ENCODE data around the gene HSP90AB1.
A peak's percentile ranks its signal among the peaks of the same experiment; 100 is the strongest.

Gene HSP90AB1

GRCh38 chr6:44285552-44286284 lies 38.8 kb downstream of the HSP90AB1 start:
- H3K9me3 ChIP-seq (ENCODE audit: control insufficient read depth, insufficient read depth, low read depth, low read length), result no peaks in the 10 kb centered on the region
- peaks cover 92% of the 10 kb centered on the region for H3K27me3 ChIP-seq (ENCODE audit: control insufficient read depth, insufficient read depth, low read length)
- no peak overlapping the region for H3K4me3 ChIP-seq (ENCODE audit: low read depth, low read length)
- H3K4me1 ChIP-seq (ENCODE audit: control insufficient read depth, insufficient read depth, low read length), result no peaks in the 10 kb centered on the region
- no peak overlapping the region for H3K9ac ChIP-seq (ENCODE audit: low read length)
- H3K36me3 ChIP-seq (ENCODE audit: control insufficient read depth, insufficient read depth, low read length), result no peaks in the 10 kb centered on the region
- no peak overlapping the region for H3K27ac ChIP-seq (ENCODE audit: low read depth, low read length)

- H3K4me3 ChIP-seq (ENCODE audit: low read depth, low read length), result no peak overlapping the region
- H3K9me3 ChIP-seq (ENCODE audit: control insufficient read depth, insufficient read depth, low read depth, low read length), result no peaks in the 10 kb centered on the region
- H3K4me1 ChIP-seq (ENCODE audit: control insufficient read depth, insufficient read depth, low read length), result no peaks in the 10 kb centered on the region
- no peak overlapping the region for H3K9ac ChIP-seq (ENCODE audit: low read length)
- no peaks in the 10 kb centered on the region for H3K36me3 ChIP-seq (ENCODE audit: control insufficient read depth, insufficient read depth, low read length)
- peaks cover 91% of the 10 kb centered on the region for H3K27me3 ChIP-seq (ENCODE audit: control insufficient read depth, insufficient read depth, low read length)
- no peak overlapping the region for H3K27ac ChIP-seq (ENCODE audit: low read depth, low read length)
These were observed 39.3 kb downstream of the HSP90AB1 start for GRCh38 chr6:44286285-44286565.

GRCh38 chr6:44286747-44287146 lies 39.8 kb downstream of the HSP90AB1 start:
- H3K4me3 ChIP-seq (ENCODE audit: low read depth, low read length), result no peak overlapping the region
- H3K9ac ChIP-seq (ENCODE audit: low read length), result no peak overlapping the region
- H3K27me3 ChIP-seq (ENCODE audit: control insufficient read depth, insufficient read depth, low read length), result peaks cover 91% of the 10 kb centered on the region
- H3K4me1 ChIP-seq (ENCODE audit: control insufficient read depth, insufficient read depth, low read length), result no peaks in the 10 kb centered on the region
- H3K36me3 ChIP-seq (ENCODE audit: control insufficient read depth, insufficient read depth, low read length), result no peaks in the 10 kb centered on the region
- no peak overlapping the region for H3K27ac ChIP-seq (ENCODE audit: low read depth, low read length)
- H3K9me3 ChIP-seq (ENCODE audit: control insufficient read depth, insufficient read depth, low read depth, low read length), result no peaks in the 10 kb centered on the region

- Histone ChIP-seq H3K4me1 (ENCODE audit: control insufficient read depth, insufficient read depth, low read length) (no peaks in the 10 kb centered on the region), H3K9ac (ENCODE audit: low read length) (no peak overlapping the region), H3K9me3 (ENCODE audit: control insufficient read depth, insufficient read depth, low read depth, low read length) (no peaks in the 10 kb centered on the region), H3K4me3 (ENCODE audit: low read depth, low read length) (no peak overlapping the region), H3K36me3 (ENCODE audit: control insufficient read depth, insufficient read depth, low read length) (no peaks in the 10 kb centered on the region), H3K27ac (ENCODE audit: low read depth, low read length) (no peak overlapping the region), H3K27me3 (ENCODE audit: control insufficient read depth, insufficient read depth, low read length) (peaks cover 77% of the 10 kb centered on the region)
These were observed 42.9 kb downstream of the HSP90AB1 start for GRCh38 chr6:44289726-44290260.

- Histone ChIP-seq H3K27ac (ENCODE audit: low read depth, low read length) (no peak overlapping the region), H3K4me3 (ENCODE audit: low read depth, low read length) (no peak overlapping the region), H3K9me3 (ENCODE audit: control insufficient read depth, insufficient read depth, low read depth, low read length) (no peaks in the 10 kb centered on the region), H3K9ac (ENCODE audit: low read length) (no peak overlapping the region), H3K4me1 (ENCODE audit: control insufficient read depth, insufficient read depth, low read length) (peaks cover 6% of the 10 kb centered on the region), H3K27me3 (ENCODE audit: control insufficient read depth, insufficient read depth, low read length) (peaks cover 77% of the 10 kb centered on the region), H3K36me3 (ENCODE audit: control insufficient read depth, insufficient read depth, low read length) (no peaks in the 10 kb centered on the region)
These were observed 44.9 kb downstream of the HSP90AB1 start for GRCh38 chr6:44291841-44292240.

GRCh38 chr6:44292661-44293365 lies 45.9 kb downstream of the HSP90AB1 start:
- Histone ChIP-seq H3K4me3 (ENCODE audit: low read depth, low read length) (no peak overlapping the region), H3K9me3 (ENCODE audit: control insufficient read depth, insufficient read depth, low read depth, low read length) (no peaks in the 10 kb centered on the region), H3K27ac (ENCODE audit: low read depth, low read length) (no peak overlapping the region), H3K36me3 (ENCODE audit: control insufficient read depth, insufficient read depth, low read length) (no peaks in the 10 kb centered on the region), H3K9ac (ENCODE audit: low read length) (no peak overlapping the region), H3K27me3 (ENCODE audit: control insufficient read depth, insufficient read depth, low read length) (peaks cover 77% of the 10 kb centered on the region), H3K4me1 (ENCODE audit: control insufficient read depth, insufficient read depth, low read length) (peaks cover 8% of the 10 kb centered on the region)

- peaks cover 1% of the 10 kb centered on the region for H3K36me3 ChIP-seq (ENCODE audit: control insufficient read depth, insufficient read depth, low read length)
- H3K4me1 ChIP-seq (ENCODE audit: control insufficient read depth, insufficient read depth, low read length), result peaks cover 8% of the 10 kb centered on the region
- H3K9ac ChIP-seq (ENCODE audit: low read length), result no peak overlapping the region
- no peaks in the 10 kb centered on the region for H3K9me3 ChIP-seq (ENCODE audit: control insufficient read depth, insufficient read depth, low read depth, low read length)
- no peak overlapping the region for H3K4me3 ChIP-seq (ENCODE audit: low read depth, low read length)
- H3K27ac ChIP-seq (ENCODE audit: low read depth, low read length), result no peak overlapping the region
- H3K27me3 ChIP-seq (ENCODE audit: control insufficient read depth, insufficient read depth, low read length), result peaks cover 73% of the 10 kb centered on the region
These were observed 48.2 kb downstream of the HSP90AB1 start for GRCh38 chr6:44294832-44295791.

- Histone ChIP-seq H3K9me3 (ENCODE audit: control insufficient read depth, insufficient read depth, low read depth, low read length) (no peaks in the 10 kb centered on the region), H3K4me3 (ENCODE audit: low read depth, low read length) (peak overlapping the region; percentile 82), H3K27me3 (ENCODE audit: control insufficient read depth, insufficient read depth, low read length) (peaks cover 53% of the 10 kb centered on the region), H3K9ac (ENCODE audit: low read length) (peak overlapping the region; percentile 45), H3K4me1 (ENCODE audit: control insufficient read depth, insufficient read depth, low read length) (peaks cover 8% of the 10 kb centered on the region), H3K27ac (ENCODE audit: low read depth, low read length) (no peak overlapping the region), H3K36me3 (ENCODE audit: control insufficient read depth, insufficient read depth, low read length) (peaks cover 24% of the 10 kb centered on the region)
These were observed 50.5 kb downstream of the HSP90AB1 start for GRCh38 chr6:44297063-44298038.

- H3K27me3 ChIP-seq (ENCODE audit: control insufficient read depth, insufficient read depth, low read length), result peaks cover 48% of the 10 kb centered on the region
- H3K36me3 ChIP-seq (ENCODE audit: control insufficient read depth, insufficient read depth, low read length), result peaks cover 32% of the 10 kb centered on the region
- peak overlapping the region; percentile 32 for H3K9ac ChIP-seq (ENCODE audit: low read length)
- H3K4me3 ChIP-seq (ENCODE audit: low read depth, low read length), result peak overlapping the region; percentile 82
- no peaks in the 10 kb centered on the region for H3K9me3 ChIP-seq (ENCODE audit: control insufficient read depth, insufficient read depth, low read depth, low read length)
- H3K4me1 ChIP-seq (ENCODE audit: control insufficient read depth, insufficient read depth, low read length), result peaks cover 8% of the 10 kb centered on the region
- H3K27ac ChIP-seq (ENCODE audit: low read depth, low read length), result no peak overlapping the region
These were observed 51.3 kb downstream of the HSP90AB1 start for GRCh38 chr6:44298055-44298803.

Data from HUES6 (cell line).